WI38 (cell line): Measurements from ENCODE around the gene C2orf76.

Source experiments
- H3K4me3 ChIP-seq: 2 replicates; pipeline ENCODE4 v1.5.1; 2011; ENCODE audit warnings: low read depth, mild to moderate bottlenecking, control low read depth, low read length
- CTCF ChIP-seq: IDR thresholded peaks from 2 replicates; pipeline ENCODE4 v1.5.1; 2012; ENCODE audit warnings: low read depth, mild to moderate bottlenecking, control low read depth, low read length

The C2orf76 gene

DNA sequence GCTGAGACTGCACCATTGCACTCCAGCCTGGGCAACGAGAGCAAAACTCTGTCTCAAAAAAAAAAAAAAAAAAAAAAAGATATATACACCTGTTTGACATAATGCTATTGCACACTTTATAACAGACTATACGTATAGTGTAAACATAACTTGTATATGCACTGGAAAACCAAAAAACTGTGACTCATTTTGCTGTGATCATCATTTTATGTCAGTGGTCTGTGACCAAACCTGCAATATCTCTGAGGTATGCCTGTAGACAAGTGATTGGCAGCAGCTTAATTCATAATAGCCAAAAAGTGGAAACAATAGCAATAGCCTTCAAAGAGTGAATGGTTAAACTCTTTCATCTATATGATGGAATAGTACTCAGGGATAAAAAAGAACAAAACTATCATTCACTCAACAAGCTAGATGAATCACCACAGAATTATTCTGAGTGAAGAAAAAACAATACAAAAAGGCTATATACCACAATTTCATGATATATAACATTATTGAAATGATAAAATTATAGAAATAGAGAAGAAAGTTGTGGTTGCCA lies 6.1 kb downstream of the C2orf76 start:
- no peak for TF ChIP-seq CTCF

GRCh38 chr2:119359774-119360173 lies 6.9 kb downstream of the C2orf76 start:
- TF ChIP-seq CTCF: no peak
- no peak overlapping the region for H3K4me3 ChIP-seq

More for the DNA sequence above, 6.1 kb downstream of the C2orf76 start:
- H3K4me3 ChIP-seq: no peak overlapping the region

DNA sequence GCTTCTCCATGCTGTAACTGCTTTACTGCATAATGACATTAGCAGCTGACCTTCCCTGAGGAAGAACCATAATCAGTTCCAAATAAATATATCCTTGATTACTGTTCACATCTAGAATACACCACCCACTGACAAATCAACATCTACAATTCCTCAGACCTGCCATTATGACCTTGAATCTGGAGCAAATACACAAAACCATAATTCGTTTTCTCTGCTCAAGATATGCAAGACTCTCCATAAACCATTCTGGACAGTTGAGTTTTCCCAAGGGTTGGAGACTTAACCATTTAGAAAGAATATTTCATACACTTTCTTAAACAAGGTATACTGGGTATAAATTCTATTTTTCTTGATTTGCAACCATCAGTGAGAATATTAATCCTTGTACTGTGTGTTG lies 11.8 kb downstream of the C2orf76 start:
- no peak for TF ChIP-seq CTCF
- H3K4me3 ChIP-seq: no peak overlapping the region

- no peak for TF ChIP-seq CTCF
- no peak overlapping the region for H3K4me3 ChIP-seq
Measured at GRCh38 chr2:119352357-119352756, 14.3 kb downstream of the C2orf76 start.

GRCh38 chr2:119350311-119350998 lies 16.2 kb downstream of the C2orf76 start:
- no peak for TF ChIP-seq CTCF

DNA sequence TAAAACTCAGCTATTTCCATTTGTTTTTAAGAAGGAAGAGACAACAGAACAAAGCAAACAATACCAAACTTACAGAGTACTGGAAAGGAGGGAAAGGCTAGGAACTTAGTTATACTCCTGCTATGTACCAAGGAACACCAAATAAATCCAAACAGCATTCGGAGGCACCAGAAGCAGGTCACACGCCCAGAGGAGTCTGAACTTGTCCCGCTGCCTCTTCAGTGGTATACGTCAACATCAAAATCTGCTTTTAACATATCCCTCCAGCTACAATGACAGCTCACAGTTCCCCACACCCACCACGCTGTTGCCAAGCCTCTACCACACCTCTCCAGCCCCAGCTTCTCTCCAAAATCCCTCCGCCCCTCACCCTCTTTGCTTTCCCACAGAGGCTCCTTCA lies 17.3 kb downstream of the C2orf76 start:
- TF ChIP-seq CTCF: no peak
- no peak overlapping the region for H3K4me3 ChIP-seq

More at GRCh38 chr2:119350311-119350998, 16.2 kb downstream of the C2orf76 start:
- H3K4me3 ChIP-seq: no peak overlapping the region

- no peak overlapping the region for H3K4me3 ChIP-seq
- TF ChIP-seq CTCF: no peak
Measured at GRCh38 chr2:119341684-119342083, 24.9 kb downstream of the C2orf76 start.
